ENCODE data around the gene C16orf95. TPM values are rescaled to one million over a fixed set of nuclear protein-coding genes. Genes with fewer than 3 reads are reported as not detected.

The C16orf95 gene
- total and polyA plus RNA-seq, 4 donors: 2.0 to 6.2 (median 4.6) TPM

DNA sequence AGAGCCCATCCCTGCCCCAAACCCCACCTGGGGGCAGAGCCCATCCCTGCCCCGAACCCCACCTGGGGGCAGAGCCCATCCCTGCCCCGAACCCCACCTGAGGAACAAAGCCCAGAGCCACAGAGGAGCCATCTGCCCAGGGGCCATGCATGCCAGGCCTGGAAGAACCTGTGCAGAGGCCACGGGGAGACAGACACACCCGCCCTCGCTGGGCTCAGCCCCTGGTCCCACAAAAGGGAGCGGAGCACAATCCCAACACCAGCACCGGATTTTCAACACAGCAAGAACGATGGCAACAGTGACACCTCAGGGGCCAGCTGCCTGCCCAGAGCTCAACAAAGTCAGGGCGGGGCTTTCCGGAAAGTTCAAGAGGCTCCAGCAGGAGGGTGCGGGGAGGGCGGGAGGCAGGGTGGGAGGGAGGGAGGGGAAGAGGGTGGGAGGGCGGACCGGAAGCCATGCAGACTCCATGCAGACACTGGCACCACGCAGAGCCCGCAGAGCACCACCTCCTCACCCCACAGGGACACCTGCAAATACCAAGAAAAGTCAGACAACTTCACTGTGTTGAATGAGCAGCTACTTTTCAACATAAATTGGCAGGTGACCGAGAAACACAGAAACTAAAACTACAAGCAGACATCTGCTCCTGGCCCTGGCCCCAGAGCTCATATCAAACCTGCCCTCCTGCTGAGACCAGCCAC lies 27.9 kb upstream of the C16orf95 start:
- no peak overlapping the region for H3K4me3 ChIP-seq (ENCODE audit: low read depth in 1 of 3, low read length in 3 of 3)
- WGBS: 84% methylated on average over 17 of the region's 17 CpGs
- no peak for TF ChIP-seq TAF1 (conservative IDR thresholded peaks at IDR 0.05)
- TF ChIP-seq NR2F2 (IDR thresholded peaks at IDR 0.05): no peak
- TF ChIP-seq FOXA1 (IDR thresholded peaks at IDR 0.05): no peak
- TF ChIP-seq GABPA (IDR thresholded peaks at IDR 0.05 in 1 of 2, conservative IDR thresholded peaks at IDR 0.05 in 1 of 2): no peak
- TF ChIP-seq FOXA2 (IDR thresholded peaks at IDR 0.05): no peak
- TF ChIP-seq JUND (IDR thresholded peaks at IDR 0.05): no peak

DNA sequence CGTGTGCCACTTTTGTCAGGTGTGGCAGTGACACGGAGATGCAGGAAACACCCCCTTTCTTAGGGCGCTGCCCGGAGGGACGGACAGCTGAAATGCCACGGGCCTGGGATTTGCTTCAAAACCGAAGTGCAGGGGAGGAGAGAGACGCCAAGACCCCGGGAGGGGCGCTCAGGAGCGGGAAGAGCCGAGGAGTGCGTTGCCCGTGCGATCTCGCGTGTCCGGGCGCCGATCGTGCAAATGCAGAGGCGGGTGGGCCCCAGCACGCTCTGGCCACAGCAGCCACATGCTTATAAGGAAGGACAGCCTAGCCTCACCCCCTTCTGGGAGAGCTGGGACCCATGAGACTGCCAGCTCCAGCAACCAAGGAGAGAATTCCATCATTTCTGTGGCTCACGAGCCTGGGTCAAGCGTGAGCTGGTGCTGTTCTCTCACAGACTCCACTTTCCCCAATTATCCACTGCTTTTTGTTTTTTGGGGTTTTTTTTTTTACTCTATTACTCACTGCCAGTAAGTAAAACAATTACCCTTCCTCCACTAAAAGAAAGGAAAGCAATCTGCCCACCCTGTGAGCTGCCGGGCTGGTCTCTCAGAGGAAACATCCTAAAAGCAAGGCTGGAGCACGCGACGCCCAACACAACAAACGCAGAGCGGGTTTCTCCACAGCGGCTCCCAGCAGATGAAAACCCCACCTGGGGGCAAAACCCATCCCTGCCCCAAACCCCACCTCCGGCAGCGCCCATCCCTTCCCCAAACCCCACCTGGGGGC lies 27.2 kb upstream of the C16orf95 start:
- Histone ChIP-seq H3K36me3 (ENCODE audit: control insufficient read depth in 4 of 4, insufficient read depth in 3 of 4, low read depth in 1 of 4, low read length in 3 of 4) (peaks cover 15 to 67% (median 29%) of the 10 kb centered on the region in 4 donors), H3K27ac (ENCODE audit: low read depth in 1 of 2, low read length in 2 of 2) (no peak overlapping the region)

More for the DNA sequence above, 27.9 kb upstream of the C16orf95 start:
- Histone ChIP-seq H3K27ac (ENCODE audit: low read depth in 1 of 2, low read length in 2 of 2) (no peak overlapping the region), H3K4me1 (ENCODE audit: control insufficient read depth in 4 of 4, insufficient read depth in 4 of 4, low read length in 3 of 4) (peaks cover 0 to 3% (median 0%) of the 10 kb centered on the region in 4 donors), H3K9me3 (ENCODE audit: control insufficient read depth in 4 of 4, low read length in 3 of 4) (no peaks in the 10 kb centered on the region), H3K9ac (ENCODE audit: low read depth in 1 of 2, low read length in 2 of 2) (no peak overlapping the region), H3K36me3 (ENCODE audit: control insufficient read depth in 4 of 4, insufficient read depth in 3 of 4, low read depth in 1 of 4, low read length in 3 of 4) (peaks cover 15 to 62% (median 27%) of the 10 kb centered on the region in 4 donors), H3K27me3 (ENCODE audit: control insufficient read depth in 4 of 4, insufficient read depth in 4 of 4, low read length in 3 of 4) (no peaks in the 10 kb centered on the region)
- no peak for DNase-seq (ENCODE audit: low spot score)

DNA sequence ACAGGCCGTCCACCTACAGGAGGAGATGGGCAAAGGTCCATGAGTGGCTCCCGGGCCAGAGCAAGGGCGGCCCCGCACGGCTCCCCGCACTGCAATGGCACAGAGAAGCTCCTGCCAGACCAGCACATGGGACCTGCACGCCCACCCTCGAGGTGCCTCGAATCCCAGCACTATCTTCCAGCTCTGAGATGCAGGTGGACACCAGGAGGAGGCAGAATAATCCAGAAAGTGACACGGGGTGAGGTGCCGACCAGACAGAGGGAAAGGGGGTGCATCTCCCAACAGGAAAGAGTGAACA lies 26.5 kb upstream of the C16orf95 start:
- Histone ChIP-seq H3K27me3 (ENCODE audit: control insufficient read depth in 4 of 4, insufficient read depth in 4 of 4, low read length in 3 of 4) (no peaks in the 10 kb centered on the region), H3K27ac (ENCODE audit: low read depth in 1 of 2, low read length in 2 of 2) (no peak overlapping the region), H3K4me1 (ENCODE audit: control insufficient read depth in 4 of 4, insufficient read depth in 4 of 4, low read length in 3 of 4) (peaks cover 0 to 3% (median 0%) of the 10 kb centered on the region in 4 donors), H3K9ac (ENCODE audit: low read depth in 1 of 2, low read length in 2 of 2) (no peak overlapping the region), H3K4me3 (ENCODE audit: low read depth in 1 of 3, low read length in 3 of 3) (no peak overlapping the region), H3K9me3 (ENCODE audit: control insufficient read depth in 4 of 4, low read length in 3 of 4) (no peaks in the 10 kb centered on the region), H3K36me3 (ENCODE audit: control insufficient read depth in 4 of 4, insufficient read depth in 3 of 4, low read depth in 1 of 4, low read length in 3 of 4) (peaks cover 15 to 69% (median 34%) of the 10 kb centered on the region in 4 donors)
- WGBS: 89% methylated on average over 11 of the region's 11 CpGs
- TF ChIP-seq, protein P1, sequence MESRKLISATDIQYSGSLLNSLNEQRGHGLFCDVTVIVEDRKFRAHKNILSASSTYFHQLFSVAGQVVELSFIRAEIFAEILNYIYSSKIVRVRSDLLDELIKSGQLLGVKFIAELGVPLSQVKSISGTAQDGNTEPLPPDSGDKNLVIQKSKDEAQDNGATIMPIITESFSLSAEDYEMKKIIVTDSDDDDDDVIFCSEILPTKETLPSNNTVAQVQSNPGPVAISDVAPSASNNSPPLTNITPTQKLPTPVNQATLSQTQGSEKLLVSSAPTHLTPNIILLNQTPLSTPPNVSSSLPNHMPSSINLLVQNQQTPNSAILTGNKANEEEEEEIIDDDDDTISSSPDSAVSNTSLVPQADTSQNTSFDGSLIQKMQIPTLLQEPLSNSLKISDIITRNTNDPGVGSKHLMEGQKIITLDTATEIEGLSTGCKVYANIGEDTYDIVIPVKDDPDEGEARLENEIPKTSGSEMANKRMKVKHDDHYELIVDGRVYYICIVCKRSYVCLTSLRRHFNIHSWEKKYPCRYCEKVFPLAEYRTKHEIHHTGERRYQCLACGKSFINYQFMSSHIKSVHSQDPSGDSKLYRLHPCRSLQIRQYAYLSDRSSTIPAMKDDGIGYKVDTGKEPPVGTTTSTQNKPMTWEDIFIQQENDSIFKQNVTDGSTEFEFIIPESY (IDR thresholded peaks at IDR 0.05): no peak
- TF ChIP-seq JUND (IDR thresholded peaks at IDR 0.05): no peak
- no peak for TF ChIP-seq NR2F2 (IDR thresholded peaks at IDR 0.05)
- TF ChIP-seq, protein P2, sequence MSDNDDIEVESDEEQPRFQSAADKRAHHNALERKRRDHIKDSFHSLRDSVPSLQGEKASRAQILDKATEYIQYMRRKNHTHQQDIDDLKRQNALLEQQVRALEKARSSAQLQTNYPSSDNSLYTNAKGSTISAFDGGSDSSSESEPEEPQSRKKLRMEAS (IDR thresholded peaks at IDR 0.05): no peak
- no peak for TF ChIP-seq GABPA (IDR thresholded peaks at IDR 0.05 in 1 of 2, conservative IDR thresholded peaks at IDR 0.05 in 1 of 2)
- TF ChIP-seq HNF4A (conservative IDR thresholded peaks at IDR 0.05): no peak
- TF ChIP-seq YY1 (IDR thresholded peaks at IDR 0.05): no peak
- TF ChIP-seq, protein P3, sequence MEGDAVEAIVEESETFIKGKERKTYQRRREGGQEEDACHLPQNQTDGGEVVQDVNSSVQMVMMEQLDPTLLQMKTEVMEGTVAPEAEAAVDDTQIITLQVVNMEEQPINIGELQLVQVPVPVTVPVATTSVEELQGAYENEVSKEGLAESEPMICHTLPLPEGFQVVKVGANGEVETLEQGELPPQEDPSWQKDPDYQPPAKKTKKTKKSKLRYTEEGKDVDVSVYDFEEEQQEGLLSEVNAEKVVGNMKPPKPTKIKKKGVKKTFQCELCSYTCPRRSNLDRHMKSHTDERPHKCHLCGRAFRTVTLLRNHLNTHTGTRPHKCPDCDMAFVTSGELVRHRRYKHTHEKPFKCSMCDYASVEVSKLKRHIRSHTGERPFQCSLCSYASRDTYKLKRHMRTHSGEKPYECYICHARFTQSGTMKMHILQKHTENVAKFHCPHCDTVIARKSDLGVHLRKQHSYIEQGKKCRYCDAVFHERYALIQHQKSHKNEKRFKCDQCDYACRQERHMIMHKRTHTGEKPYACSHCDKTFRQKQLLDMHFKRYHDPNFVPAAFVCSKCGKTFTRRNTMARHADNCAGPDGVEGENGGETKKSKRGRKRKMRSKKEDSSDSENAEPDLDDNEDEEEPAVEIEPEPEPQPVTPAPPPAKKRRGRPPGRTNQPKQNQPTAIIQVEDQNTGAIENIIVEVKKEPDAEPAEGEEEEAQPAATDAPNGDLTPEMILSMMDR (IDR thresholded peaks at IDR 0.05; ENCODE audit: low read depth, low read length, missing input control): no peak
- TF ChIP-seq RAD21 (IDR thresholded peaks at IDR 0.05): no peak
- TF ChIP-seq FOXA2 (IDR thresholded peaks at IDR 0.05): no peak
- TF ChIP-seq FOXA1 (IDR thresholded peaks at IDR 0.05): no peak
- no peak for TF ChIP-seq HNF4G (IDR thresholded peaks at IDR 0.05)
- TF ChIP-seq TAF1 (conservative IDR thresholded peaks at IDR 0.05): no peak
- TF ChIP-seq SP1 (IDR thresholded peaks at IDR 0.05): no peak
- TF ChIP-seq, protein P4, sequence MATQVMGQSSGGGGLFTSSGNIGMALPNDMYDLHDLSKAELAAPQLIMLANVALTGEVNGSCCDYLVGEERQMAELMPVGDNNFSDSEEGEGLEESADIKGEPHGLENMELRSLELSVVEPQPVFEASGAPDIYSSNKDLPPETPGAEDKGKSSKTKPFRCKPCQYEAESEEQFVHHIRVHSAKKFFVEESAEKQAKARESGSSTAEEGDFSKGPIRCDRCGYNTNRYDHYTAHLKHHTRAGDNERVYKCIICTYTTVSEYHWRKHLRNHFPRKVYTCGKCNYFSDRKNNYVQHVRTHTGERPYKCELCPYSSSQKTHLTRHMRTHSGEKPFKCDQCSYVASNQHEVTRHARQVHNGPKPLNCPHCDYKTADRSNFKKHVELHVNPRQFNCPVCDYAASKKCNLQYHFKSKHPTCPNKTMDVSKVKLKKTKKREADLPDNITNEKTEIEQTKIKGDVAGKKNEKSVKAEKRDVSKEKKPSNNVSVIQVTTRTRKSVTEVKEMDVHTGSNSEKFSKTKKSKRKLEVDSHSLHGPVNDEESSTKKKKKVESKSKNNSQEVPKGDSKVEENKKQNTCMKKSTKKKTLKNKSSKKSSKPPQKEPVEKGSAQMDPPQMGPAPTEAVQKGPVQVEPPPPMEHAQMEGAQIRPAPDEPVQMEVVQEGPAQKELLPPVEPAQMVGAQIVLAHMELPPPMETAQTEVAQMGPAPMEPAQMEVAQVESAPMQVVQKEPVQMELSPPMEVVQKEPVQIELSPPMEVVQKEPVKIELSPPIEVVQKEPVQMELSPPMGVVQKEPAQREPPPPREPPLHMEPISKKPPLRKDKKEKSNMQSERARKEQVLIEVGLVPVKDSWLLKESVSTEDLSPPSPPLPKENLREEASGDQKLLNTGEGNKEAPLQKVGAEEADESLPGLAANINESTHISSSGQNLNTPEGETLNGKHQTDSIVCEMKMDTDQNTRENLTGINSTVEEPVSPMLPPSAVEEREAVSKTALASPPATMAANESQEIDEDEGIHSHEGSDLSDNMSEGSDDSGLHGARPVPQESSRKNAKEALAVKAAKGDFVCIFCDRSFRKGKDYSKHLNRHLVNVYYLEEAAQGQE (IDR thresholded peaks at IDR 0.05): no peak
- TF ChIP-seq, protein P5, sequence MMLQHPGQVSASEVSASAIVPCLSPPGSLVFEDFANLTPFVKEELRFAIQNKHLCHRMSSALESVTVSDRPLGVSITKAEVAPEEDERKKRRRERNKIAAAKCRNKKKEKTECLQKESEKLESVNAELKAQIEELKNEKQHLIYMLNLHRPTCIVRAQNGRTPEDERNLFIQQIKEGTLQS (IDR thresholded peaks at IDR 0.05): no peak
- TF ChIP-seq EGR1 (IDR thresholded peaks at IDR 0.05; ENCODE audit: low read depth in 2 of 2): no peak
- TF ChIP-seq RXRA (IDR thresholded peaks at IDR 0.05): no peak
- DNase-seq (ENCODE audit: low spot score): no peak

More for the DNA sequence above, 27.2 kb upstream of the C16orf95 start:
- H3K4me1 ChIP-seq (ENCODE audit: control insufficient read depth in 4 of 4, insufficient read depth in 4 of 4, low read length in 3 of 4): peaks cover 0 to 3% (median 0%) of the 10 kb centered on the region in 4 donors
- no peak for DNase-seq (ENCODE audit: low spot score)
- no peaks in the 10 kb centered on the region for H3K9me3 ChIP-seq (ENCODE audit: control insufficient read depth in 4 of 4, low read length in 3 of 4)
- no peak overlapping the region for H3K9ac ChIP-seq (ENCODE audit: low read depth in 1 of 2, low read length in 2 of 2)
- TF ChIP-seq YY1 (IDR thresholded peaks at IDR 0.05): no peak
- no peak for TF ChIP-seq FOXA1 (IDR thresholded peaks at IDR 0.05)
- H3K4me3 ChIP-seq (ENCODE audit: low read depth in 1 of 3, low read length in 3 of 3): no peak overlapping the region
- WGBS: 94% methylated on average over 34 of the region's 34 CpGs
- no peaks in the 10 kb centered on the region for H3K27me3 ChIP-seq (ENCODE audit: control insufficient read depth in 4 of 4, insufficient read depth in 4 of 4, low read length in 3 of 4)

Data from liver (tissue), 9 donors.